ENCODE data around the gene HGS.

The HGS gene

GRCh38 chr17:81644976-81645952 lies 38.5 kb upstream of the HGS start:
- Histone ChIP-seq H3K9me3 (ENCODE audit: control insufficient read depth, low read length) (no peaks in the 10 kb centered on the region), H3K27ac (ENCODE audit: insufficient read depth, low read length, poor library complexity, severe bottlenecking) (no peak overlapping the region), H3K4me1 (ENCODE audit: control insufficient read depth, insufficient read depth, low read length, poor library complexity, severe bottlenecking) (no peaks in the 10 kb centered on the region), H3K36me3 (ENCODE audit: control insufficient read depth, insufficient read depth, low read length) (no peaks in the 10 kb centered on the region), H3K27me3 (replicated peaks; ENCODE audit: control insufficient read depth, insufficient read depth, low read length, poor library complexity, severe bottlenecking) (peaks cover 5% of the 10 kb centered on the region), H3K4me3 (ENCODE audit: insufficient read depth, low read depth, low read length, poor library complexity, severe bottlenecking) (no peak overlapping the region)
- no peak for DNase-seq

- H3K36me3 ChIP-seq (ENCODE audit: control insufficient read depth, insufficient read depth, low read length): no peaks in the 10 kb centered on the region
- H3K4me3 ChIP-seq (ENCODE audit: insufficient read depth, low read depth, low read length, poor library complexity, severe bottlenecking): no peak overlapping the region
- H3K27me3 ChIP-seq (replicated peaks; ENCODE audit: control insufficient read depth, insufficient read depth, low read length, poor library complexity, severe bottlenecking): peaks cover 5% of the 10 kb centered on the region
- no peaks in the 10 kb centered on the region for H3K9me3 ChIP-seq (ENCODE audit: control insufficient read depth, low read length)
- no peak for DNase-seq
- no peak overlapping the region for H3K27ac ChIP-seq (ENCODE audit: insufficient read depth, low read length, poor library complexity, severe bottlenecking)
- no peaks in the 10 kb centered on the region for H3K4me1 ChIP-seq (ENCODE audit: control insufficient read depth, insufficient read depth, low read length, poor library complexity, severe bottlenecking)
These were observed 36.8 kb upstream of the HGS start for GRCh38 chr17:81646869-81647600.

DNA sequence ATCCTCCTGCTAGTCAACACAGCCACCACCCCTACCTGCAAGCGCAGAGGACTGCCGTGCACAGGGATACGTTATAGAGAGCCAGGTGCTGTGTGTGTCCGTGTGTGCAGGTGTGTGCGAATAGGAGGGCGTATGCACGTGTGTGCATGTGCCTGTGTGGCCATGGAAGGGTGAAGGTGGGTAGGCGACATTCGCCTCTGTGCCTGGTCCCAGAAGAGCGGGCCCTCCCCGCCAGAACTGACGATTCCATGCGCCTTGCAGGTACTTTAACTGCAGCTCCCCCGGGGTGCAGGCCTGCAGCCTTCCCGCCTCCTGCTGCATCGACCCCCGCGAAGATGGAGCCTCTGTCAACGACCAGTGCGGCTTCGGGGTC lies 36.2 kb upstream of the HGS start:
- Histone ChIP-seq H3K4me3 (ENCODE audit: insufficient read depth, low read depth, low read length, poor library complexity, severe bottlenecking) (no peak overlapping the region), H3K27ac (ENCODE audit: insufficient read depth, low read length, poor library complexity, severe bottlenecking) (no peak overlapping the region), H3K9me3 (ENCODE audit: control insufficient read depth, low read length) (no peaks in the 10 kb centered on the region), H3K36me3 (ENCODE audit: control insufficient read depth, insufficient read depth, low read length) (no peaks in the 10 kb centered on the region), H3K4me1 (ENCODE audit: control insufficient read depth, insufficient read depth, low read length, poor library complexity, severe bottlenecking) (no peaks in the 10 kb centered on the region), H3K27me3 (replicated peaks; ENCODE audit: control insufficient read depth, insufficient read depth, low read length, poor library complexity, severe bottlenecking) (peaks cover 5% of the 10 kb centered on the region)
- no peak for DNase-seq

GRCh38 chr17:81648013-81648706 lies 35.7 kb upstream of the HGS start:
- no peak overlapping the region for H3K27ac ChIP-seq (ENCODE audit: insufficient read depth, low read length, poor library complexity, severe bottlenecking)
- H3K4me1 ChIP-seq (ENCODE audit: control insufficient read depth, insufficient read depth, low read length, poor library complexity, severe bottlenecking): peaks cover 2% of the 10 kb centered on the region
- peaks cover 5% of the 10 kb centered on the region for H3K27me3 ChIP-seq (replicated peaks; ENCODE audit: control insufficient read depth, insufficient read depth, low read length, poor library complexity, severe bottlenecking)
- no peaks in the 10 kb centered on the region for H3K36me3 ChIP-seq (ENCODE audit: control insufficient read depth, insufficient read depth, low read length)
- no peaks in the 10 kb centered on the region for H3K9me3 ChIP-seq (ENCODE audit: control insufficient read depth, low read length)
- H3K4me3 ChIP-seq (ENCODE audit: insufficient read depth, low read depth, low read length, poor library complexity, severe bottlenecking): no peak overlapping the region
- no peak for DNase-seq

DNA sequence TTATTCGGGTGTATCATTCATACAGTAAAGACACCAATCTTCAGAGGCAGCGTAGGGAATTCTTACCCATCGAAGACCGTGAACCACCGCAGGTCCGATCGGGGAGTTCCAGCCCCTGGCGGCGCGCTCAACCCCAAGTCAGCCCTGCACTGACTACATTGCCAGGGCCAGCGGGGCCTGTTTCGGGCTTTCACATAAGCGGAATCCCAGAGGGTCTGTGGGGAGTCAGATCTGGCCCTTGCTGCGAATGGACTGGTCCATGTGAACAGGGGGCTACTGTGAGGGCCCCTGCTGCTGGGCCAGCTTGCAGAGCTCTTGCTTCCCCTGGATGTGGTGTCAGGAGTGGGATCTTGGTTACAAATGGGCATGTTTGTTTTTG lies 35.1 kb upstream of the HGS start:
- H3K4me3 ChIP-seq (ENCODE audit: insufficient read depth, low read depth, low read length, poor library complexity, severe bottlenecking): no peak overlapping the region
- no peak overlapping the region for H3K27ac ChIP-seq (ENCODE audit: insufficient read depth, low read length, poor library complexity, severe bottlenecking)
- H3K27me3 ChIP-seq (replicated peaks; ENCODE audit: control insufficient read depth, insufficient read depth, low read length, poor library complexity, severe bottlenecking): peaks cover 5% of the 10 kb centered on the region
- no peaks in the 10 kb centered on the region for H3K9me3 ChIP-seq (ENCODE audit: control insufficient read depth, low read length)
- peaks cover 7% of the 10 kb centered on the region for H3K4me1 ChIP-seq (ENCODE audit: control insufficient read depth, insufficient read depth, low read length, poor library complexity, severe bottlenecking)
- no peaks in the 10 kb centered on the region for H3K36me3 ChIP-seq (ENCODE audit: control insufficient read depth, insufficient read depth, low read length)
- no peak for DNase-seq

DNA sequence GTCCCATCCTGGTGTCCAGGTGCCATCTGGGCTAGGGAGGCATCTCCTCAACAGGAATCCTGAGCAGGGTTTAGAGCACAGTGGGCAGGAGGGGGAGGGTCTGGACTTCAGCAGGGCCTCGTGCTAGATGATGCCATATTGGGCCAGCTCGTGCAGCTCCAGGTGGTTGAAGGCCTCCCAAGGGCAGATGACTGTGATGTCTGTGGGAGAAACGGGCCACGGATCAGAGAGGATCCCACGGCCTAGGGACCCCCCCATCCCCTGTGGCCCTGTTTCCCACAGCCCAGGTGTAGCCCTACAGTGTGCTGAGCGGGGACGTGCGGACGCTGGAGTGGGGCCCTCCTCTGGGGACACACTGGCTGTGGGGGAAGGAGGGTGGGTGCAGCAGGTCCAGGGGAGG lies 32.9 kb upstream of the HGS start:
- H3K27ac ChIP-seq (ENCODE audit: insufficient read depth, low read length, poor library complexity, severe bottlenecking): no peak overlapping the region
- peaks cover 8% of the 10 kb centered on the region for H3K4me1 ChIP-seq (ENCODE audit: control insufficient read depth, insufficient read depth, low read length, poor library complexity, severe bottlenecking)
- no peaks in the 10 kb centered on the region for H3K9me3 ChIP-seq (ENCODE audit: control insufficient read depth, low read length)
- H3K36me3 ChIP-seq (ENCODE audit: control insufficient read depth, insufficient read depth, low read length): no peaks in the 10 kb centered on the region
- no peak overlapping the region for H3K4me3 ChIP-seq (ENCODE audit: insufficient read depth, low read depth, low read length, poor library complexity, severe bottlenecking)
- peaks cover 9% of the 10 kb centered on the region for H3K27me3 ChIP-seq (replicated peaks; ENCODE audit: control insufficient read depth, insufficient read depth, low read length, poor library complexity, severe bottlenecking)
- no peak for DNase-seq

GRCh38 chr17:81651692-81652091 lies 32.1 kb upstream of the HGS start:
- Histone ChIP-seq H3K9me3 (ENCODE audit: control insufficient read depth, low read length) (no peaks in the 10 kb centered on the region), H3K4me1 (ENCODE audit: control insufficient read depth, insufficient read depth, low read length, poor library complexity, severe bottlenecking) (peaks cover 8% of the 10 kb centered on the region), H3K4me3 (ENCODE audit: insufficient read depth, low read depth, low read length, poor library complexity, severe bottlenecking) (no peak overlapping the region), H3K27me3 (replicated peaks; ENCODE audit: control insufficient read depth, insufficient read depth, low read length, poor library complexity, severe bottlenecking) (peaks cover 9% of the 10 kb centered on the region), H3K36me3 (ENCODE audit: control insufficient read depth, insufficient read depth, low read length) (no peaks in the 10 kb centered on the region), H3K27ac (ENCODE audit: insufficient read depth, low read length, poor library complexity, severe bottlenecking) (no peak overlapping the region)
- no peak for DNase-seq

- Histone ChIP-seq H3K27me3 (replicated peaks; ENCODE audit: control insufficient read depth, insufficient read depth, low read length, poor library complexity, severe bottlenecking) (peaks cover 9% of the 10 kb centered on the region), H3K4me1 (ENCODE audit: control insufficient read depth, insufficient read depth, low read length, poor library complexity, severe bottlenecking) (peaks cover 8% of the 10 kb centered on the region), H3K4me3 (ENCODE audit: insufficient read depth, low read depth, low read length, poor library complexity, severe bottlenecking) (no peak overlapping the region), H3K36me3 (ENCODE audit: control insufficient read depth, insufficient read depth, low read length) (no peaks in the 10 kb centered on the region), H3K9me3 (ENCODE audit: control insufficient read depth, low read length) (no peaks in the 10 kb centered on the region), H3K27ac (ENCODE audit: insufficient read depth, low read length, poor library complexity, severe bottlenecking) (no peak overlapping the region)
- DNase-seq: no peak
These were observed 30.7 kb upstream of the HGS start for GRCh38 chr17:81652906-81653771.

- no peak overlapping the region for H3K27ac ChIP-seq (ENCODE audit: insufficient read depth, low read length, poor library complexity, severe bottlenecking)
- H3K27me3 ChIP-seq (replicated peaks; ENCODE audit: control insufficient read depth, insufficient read depth, low read length, poor library complexity, severe bottlenecking): peaks cover 3% of the 10 kb centered on the region
- H3K9me3 ChIP-seq (ENCODE audit: control insufficient read depth, low read length): no peaks in the 10 kb centered on the region
- H3K4me3 ChIP-seq (ENCODE audit: insufficient read depth, low read depth, low read length, poor library complexity, severe bottlenecking): no peak overlapping the region
- no peak for DNase-seq
- no peaks in the 10 kb centered on the region for H3K36me3 ChIP-seq (ENCODE audit: control insufficient read depth, insufficient read depth, low read length)
- peaks cover 8% of the 10 kb centered on the region for H3K4me1 ChIP-seq (ENCODE audit: control insufficient read depth, insufficient read depth, low read length, poor library complexity, severe bottlenecking)
These were observed 28.3 kb upstream of the HGS start for GRCh38 chr17:81655378-81656117.
